ENCODE measurements around the gene PTPN5. TPM values are rescaled to one million over a fixed set of nuclear protein-coding genes. Genes with fewer than 3 reads are reported as not detected.

The PTPN5 gene
- total RNA-seq, 2 donors from 2014 or later, result 1.4 to 5.3 TPM

DNA sequence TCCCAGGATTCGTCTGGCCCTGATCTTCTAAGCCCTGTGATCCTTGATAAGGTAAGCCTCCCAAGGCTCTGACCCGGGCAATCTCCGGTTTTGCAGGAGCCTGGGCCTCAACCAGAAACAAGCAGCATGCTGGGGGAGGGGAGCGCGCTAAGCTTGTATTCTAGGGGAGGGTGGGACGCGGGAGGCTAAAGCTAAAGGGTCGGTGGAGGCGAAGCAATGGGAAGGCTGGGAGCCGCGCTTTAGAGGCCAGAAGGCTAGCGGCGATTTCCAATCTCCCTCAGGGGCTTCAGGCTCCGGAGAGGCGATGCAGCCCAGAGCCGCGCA lies 753 bp downstream of the PTPN5 start:
- Histone ChIP-seq H3K4me3 (peak overlapping the region; percentile 10 to 51), H3K36me3 (no peaks in the 10 kb centered on the region), H3K27me3 (no peaks in the 10 kb centered on the region), H3K9me3 (no peaks in the 10 kb centered on the region), H3K27ac (no peak overlapping the region), H3K4me1 (peaks cover 0 to 16% of the 10 kb centered on the region in 2 donors)
- TF ChIP-seq, protein P1, sequence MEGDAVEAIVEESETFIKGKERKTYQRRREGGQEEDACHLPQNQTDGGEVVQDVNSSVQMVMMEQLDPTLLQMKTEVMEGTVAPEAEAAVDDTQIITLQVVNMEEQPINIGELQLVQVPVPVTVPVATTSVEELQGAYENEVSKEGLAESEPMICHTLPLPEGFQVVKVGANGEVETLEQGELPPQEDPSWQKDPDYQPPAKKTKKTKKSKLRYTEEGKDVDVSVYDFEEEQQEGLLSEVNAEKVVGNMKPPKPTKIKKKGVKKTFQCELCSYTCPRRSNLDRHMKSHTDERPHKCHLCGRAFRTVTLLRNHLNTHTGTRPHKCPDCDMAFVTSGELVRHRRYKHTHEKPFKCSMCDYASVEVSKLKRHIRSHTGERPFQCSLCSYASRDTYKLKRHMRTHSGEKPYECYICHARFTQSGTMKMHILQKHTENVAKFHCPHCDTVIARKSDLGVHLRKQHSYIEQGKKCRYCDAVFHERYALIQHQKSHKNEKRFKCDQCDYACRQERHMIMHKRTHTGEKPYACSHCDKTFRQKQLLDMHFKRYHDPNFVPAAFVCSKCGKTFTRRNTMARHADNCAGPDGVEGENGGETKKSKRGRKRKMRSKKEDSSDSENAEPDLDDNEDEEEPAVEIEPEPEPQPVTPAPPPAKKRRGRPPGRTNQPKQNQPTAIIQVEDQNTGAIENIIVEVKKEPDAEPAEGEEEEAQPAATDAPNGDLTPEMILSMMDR (IDR thresholded peaks at IDR 0.05), result no peak
- peak; percentile 23 for DNase-seq (ENCODE audit: low spot score)

DNA sequence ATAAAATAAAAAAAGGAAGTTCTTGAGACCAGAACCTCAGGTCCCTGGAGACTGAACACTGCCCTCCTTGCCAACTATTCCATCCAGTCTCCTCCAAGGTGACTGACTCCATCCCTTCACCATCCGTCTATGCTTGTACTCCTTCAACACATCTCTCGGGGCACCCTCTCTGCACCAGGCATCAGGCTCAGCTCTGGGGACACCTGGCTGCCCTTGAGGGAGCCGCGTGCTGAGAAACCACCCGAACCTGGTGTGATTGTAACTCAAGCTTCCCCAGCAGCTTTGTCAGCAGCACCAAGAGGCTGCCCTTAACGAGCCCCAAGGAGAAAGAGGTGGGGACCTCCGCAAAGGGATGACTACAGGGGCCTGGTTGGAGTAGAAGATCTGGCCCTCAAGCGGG lies 1.7 kb downstream of the PTPN5 start:
- Histone ChIP-seq H3K27ac (no peak overlapping the region), H3K4me3 (no peak overlapping the region), H3K4me1 (peaks cover 0 to 16% of the 10 kb centered on the region in 2 donors), H3K9me3 (no peaks in the 10 kb centered on the region), H3K36me3 (no peaks in the 10 kb centered on the region), H3K27me3 (no peaks in the 10 kb centered on the region)
- DNase-seq (ENCODE audit: low spot score), result no peak
- TF ChIP-seq, protein P1 (IDR thresholded peaks at IDR 0.05), result no peak

DNA sequence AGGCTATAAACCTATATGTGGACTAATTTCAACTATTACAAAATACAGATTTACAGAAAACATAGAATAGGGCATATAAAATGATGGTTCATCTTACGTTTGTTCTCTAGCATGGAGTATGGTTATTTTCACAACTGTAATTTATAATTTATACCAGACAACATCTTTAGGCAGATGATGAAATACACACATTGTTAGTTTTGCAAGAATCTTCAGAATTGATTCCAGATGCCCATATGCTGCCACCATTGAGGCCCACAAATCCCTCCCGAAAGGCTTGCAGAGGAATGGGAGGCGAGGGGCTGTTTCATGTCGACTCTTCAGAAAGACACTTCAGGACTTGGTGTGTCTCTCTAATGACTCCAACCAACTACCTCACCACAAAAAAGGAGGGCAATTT lies 6.2 kb downstream of the PTPN5 start:
- Histone ChIP-seq H3K4me1 (no peaks in the 10 kb centered on the region), H3K4me3 (no peak overlapping the region), H3K36me3 (no peaks in the 10 kb centered on the region), H3K27me3 (no peaks in the 10 kb centered on the region), H3K9me3 (no peaks in the 10 kb centered on the region), H3K27ac (no peak overlapping the region)
- TF ChIP-seq, protein P1 (IDR thresholded peaks at IDR 0.05), result no peak
- DNase-seq (ENCODE audit: low spot score), result no peak

DNA sequence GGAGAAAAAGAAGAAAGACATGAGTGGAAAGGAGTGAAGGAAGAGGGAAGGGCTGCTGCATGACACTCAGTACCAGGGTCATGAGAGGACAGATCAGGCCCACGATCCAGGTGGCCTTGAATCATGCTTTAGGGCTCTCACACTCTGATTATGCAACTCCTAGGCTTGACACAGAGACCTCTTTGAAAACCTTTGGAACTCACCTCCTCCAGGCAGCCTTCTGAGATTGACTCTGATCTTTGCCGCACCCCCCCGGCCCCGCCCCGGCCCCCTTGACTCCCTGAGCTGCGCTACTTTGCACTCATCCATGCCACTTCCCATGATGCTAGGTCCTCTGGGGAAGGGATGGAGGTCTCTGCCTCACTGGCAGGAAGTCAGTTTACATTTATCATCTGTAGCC lies 10.7 kb downstream of the PTPN5 start:
- no peaks in the 10 kb centered on the region for H3K9me3 ChIP-seq
- no peak overlapping the region for H3K27ac ChIP-seq
- H3K36me3 ChIP-seq, result no peaks in the 10 kb centered on the region
- TF ChIP-seq, protein P1 (IDR thresholded peaks at IDR 0.05), result no peak
- H3K4me3 ChIP-seq, result no peak overlapping the region
- no peaks in the 10 kb centered on the region for H3K4me1 ChIP-seq
- DNase-seq (ENCODE audit: low spot score), result no peak
- H3K27me3 ChIP-seq, result no peaks in the 10 kb centered on the region

DNA sequence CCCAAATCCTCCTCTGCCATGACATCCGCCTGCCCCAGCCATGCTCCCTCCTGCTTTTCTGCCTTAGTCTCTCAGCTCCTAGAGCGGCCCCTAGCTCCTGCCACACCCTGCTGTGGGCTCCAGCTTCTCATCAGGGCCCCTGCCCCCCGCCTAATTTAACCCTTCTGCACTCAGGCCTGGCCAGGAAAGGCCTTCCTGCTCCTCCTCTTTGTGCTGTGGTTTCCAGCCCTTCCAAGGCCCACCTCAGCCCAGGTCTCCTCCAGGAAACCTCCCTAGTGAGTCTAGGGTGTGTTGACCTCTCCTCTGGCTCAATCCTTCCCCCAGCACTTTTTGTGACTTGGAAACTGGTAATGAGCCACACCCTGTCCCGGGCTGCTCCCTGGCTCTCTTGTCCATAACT lies 11.3 kb downstream of the PTPN5 start:
- Histone ChIP-seq H3K27me3 (no peaks in the 10 kb centered on the region), H3K4me3 (no peak overlapping the region), H3K4me1 (no peaks in the 10 kb centered on the region), H3K9me3 (no peaks in the 10 kb centered on the region), H3K27ac (no peak overlapping the region), H3K36me3 (no peaks in the 10 kb centered on the region)
- TF ChIP-seq, protein P1 (IDR thresholded peaks at IDR 0.05), result no peak
- no peak for DNase-seq (ENCODE audit: low spot score)

DNA sequence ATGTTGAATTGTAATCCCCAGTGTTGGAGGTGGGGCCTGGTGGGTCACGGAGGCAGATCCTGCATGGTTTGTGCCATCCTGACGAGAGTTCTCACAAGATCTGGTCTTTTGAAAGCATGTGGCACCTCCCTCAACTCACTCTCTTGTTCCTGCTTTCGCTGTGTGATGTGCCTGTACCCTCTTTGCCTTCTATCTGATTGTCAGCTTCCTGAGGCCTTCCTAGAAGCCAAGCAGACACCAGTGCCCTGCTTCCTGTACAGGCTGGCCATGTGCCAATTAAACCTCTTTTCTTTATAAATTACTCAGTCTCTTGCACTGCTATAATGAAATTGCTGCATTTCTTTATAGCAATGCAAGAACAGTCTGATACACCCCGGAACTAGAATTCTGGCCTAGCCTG lies 13.1 kb downstream of the PTPN5 start:
- no peaks in the 10 kb centered on the region for H3K27me3 ChIP-seq
- TF ChIP-seq, protein P1 (IDR thresholded peaks at IDR 0.05), result no peak
- no peaks in the 10 kb centered on the region for H3K9me3 ChIP-seq
- H3K27ac ChIP-seq, result no peak overlapping the region
- no peak for DNase-seq (ENCODE audit: low spot score)
- no peak overlapping the region for H3K4me3 ChIP-seq
- no peaks in the 10 kb centered on the region for H3K4me1 ChIP-seq
- no peaks in the 10 kb centered on the region for H3K36me3 ChIP-seq

Measured in right atrium auricular region (tissue), 2 donors.